GM18861 (cell line): Measurements from ENCODE around the gene UTP15.

Source experiments
- ATAC-seq: cut with Tn5 transposase; IDR thresholded peaks from one replicate; pipeline ENCODE4 v1.9.1; 2021; ENCODE audit not compliant: unreplicated experiment

The UTP15 gene

DNA sequence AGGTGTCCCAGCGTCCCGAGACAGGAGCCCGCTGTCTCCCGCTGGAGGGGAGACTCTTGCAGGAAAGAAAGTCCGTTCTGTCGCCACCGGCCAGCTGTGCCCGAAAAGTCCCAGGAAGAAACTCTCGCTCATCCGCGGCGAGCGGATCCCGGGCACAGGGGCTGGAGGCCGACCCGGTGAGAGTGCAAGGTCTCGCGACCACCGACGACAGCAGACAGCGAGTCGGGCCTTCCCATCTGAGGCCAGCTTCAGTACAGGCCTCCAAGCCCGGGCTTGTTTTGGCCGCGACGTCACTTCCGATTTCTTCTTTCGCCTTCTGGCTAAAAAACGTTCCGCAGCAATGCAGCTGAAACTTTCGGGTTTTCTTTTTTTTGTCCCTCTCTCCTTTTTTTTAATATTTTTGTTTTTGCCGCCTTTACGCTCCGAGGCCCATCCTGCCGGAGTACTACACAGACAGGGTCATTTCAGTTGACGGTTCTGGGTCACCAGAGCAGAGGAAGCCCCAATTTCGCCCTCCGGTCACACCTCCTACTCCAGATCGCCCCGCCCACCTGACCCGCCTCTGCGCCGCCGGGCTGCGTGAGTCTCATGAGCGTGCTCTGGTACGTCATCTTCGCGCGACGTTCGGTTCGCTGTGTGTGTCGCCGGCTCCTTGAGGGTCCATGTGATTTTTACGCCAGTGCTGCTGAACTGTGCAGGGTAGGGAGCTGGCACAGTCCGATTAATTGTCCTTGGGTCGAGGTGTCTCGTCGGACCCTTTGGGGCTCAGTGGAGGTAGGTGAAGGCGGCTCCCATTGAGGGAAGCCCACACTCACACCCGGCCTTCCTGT, at the start of gene UTP15, which contains the start of gene ANKRA2:
Gene UTP15 (plus strand): TSS at position 605 of the 830 bp plus-strand sequence. CDS start 1,602 bp downstream, outside the sequence.
Gene ANKRA2 (minus strand): TSS at position 501 of the 830 bp plus-strand sequence. CDS start 2,758 bp downstream, outside the sequence.
- ATAC-seq: peak; percentile 92

GRCh38 chr5:73519531-73520283, 45.8 kb upstream of the UTP15 start:
- ATAC-seq: peak; percentile 97

DNA sequence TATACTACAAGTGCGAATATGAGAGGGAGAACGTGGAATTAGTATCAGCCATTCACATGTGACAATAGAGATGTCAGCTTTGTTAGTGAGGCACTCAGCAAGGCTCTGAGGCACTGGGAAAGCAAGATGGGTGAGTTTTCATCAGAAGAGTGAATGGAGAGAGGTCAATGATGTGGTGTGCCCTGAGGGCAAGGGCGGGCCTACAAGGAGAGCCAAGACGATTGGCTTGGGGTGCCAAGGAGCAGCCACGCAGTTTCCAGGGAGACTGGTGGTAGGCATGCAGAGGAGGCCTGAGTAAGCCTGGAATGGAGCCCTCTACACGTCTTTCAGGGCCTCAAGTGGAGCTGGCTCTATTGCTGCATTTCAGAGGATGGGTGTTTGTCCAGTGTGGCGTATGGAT, 42.6 kb upstream of the UTP15 start:
- no peak for ATAC-seq

DNA sequence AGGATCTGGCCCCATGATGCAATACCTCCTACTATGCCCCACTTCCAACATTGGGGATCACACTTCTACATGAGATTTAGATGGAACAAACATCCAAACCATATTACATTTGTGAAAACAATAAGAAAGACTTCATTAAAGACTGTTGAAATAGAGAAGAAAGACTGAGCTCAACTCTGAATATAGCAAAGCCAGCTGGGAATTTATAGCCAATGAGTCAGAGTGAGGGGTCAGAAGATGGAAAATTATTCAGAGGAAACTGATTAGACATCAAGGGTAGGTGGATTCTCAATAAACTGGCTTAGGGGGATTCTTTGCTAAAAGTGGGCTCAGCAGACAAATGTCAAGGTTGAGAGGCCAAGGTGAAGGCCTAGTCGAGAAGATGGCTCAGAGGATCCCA, 41.7 kb upstream of the UTP15 start:
- ATAC-seq: no peak

DNA sequence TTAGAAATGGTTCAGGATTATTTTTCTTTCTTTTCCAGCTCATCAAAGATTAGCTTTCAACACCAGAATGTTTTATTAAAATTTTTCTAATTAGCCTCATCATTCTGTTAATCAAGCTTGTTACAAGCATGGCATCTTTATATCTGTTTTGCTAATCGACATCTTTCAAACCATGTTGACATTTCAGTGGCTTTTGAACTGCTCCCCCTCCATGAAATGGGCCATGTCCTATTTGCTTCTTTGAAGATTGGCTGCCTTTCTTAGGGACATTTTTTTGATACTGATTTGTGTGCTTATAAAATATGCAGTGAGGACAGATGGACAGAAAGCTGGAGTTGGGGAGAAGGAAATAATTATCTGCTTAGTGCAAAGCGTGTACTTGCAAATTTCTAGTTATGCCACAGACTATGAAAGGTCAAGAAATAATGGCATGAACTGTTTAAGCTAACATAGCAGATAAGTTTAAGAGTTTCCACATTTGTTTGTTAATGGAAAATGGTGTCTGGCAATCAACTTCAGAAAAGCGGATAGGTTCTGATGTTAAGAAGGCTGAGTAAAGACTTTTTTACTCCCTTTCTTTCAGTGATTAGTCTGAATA, 39.8 kb upstream of the UTP15 start:
- ATAC-seq: no peak

GRCh38 chr5:73528248-73528647, 37.3 kb upstream of the UTP15 start:
- no peak for ATAC-seq

- no peak for ATAC-seq
Measured at GRCh38 chr5:73529081-73529480, 36.5 kb upstream of the UTP15 start.

- ATAC-seq: no peak
Measured at GRCh38 chr5:73531356-73531755, 34.2 kb upstream of the UTP15 start.

DNA sequence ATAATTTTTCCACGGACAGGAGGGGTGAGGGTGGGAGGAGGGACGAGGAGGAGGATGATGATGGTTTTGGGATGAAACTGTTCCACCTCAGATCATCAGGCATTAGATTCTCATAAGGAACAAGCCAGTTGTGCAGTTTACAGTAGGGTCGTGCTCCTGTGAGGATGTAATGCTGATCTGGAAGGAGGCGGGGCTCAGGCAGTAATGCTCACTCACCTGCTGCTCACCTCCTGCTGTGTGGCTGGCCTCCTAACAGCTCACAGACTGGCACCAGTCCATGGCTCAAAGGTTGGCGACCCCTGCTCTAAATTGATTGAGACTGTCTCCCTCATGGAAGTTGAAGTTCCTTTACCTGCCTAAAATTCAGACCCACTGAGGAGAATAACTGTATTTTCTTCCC, 33.3 kb upstream of the UTP15 start:
- ATAC-seq: no peak

DNA sequence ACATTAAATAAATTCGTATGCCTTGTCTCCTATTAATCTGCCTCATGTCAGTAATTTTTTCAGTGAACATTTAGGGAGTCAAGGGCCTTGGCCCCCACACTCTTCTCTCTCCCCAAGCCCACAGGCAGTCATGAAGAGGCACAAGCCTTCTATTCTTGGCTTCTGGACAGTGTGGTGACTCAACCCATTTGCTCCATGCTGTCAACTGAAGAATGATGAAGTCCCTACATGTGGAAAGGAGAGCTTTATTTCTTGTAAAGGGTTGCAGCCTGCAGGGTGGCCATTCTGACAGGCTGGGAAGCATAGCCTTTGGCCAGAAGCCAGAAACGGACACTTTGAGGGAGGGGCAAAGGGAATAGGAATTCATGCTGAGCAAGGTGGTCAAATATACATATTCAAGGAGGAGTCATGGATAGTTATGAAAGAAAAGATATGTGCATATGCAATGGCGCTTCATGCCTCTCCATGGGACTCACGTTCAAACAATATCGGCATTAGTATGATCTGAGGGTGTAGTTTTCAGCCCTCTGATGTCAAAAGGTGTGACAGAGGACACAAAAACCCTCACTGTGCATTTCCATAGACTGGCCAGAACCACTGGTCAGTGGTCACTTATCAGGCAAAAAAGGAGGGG, 31.4 kb upstream of the UTP15 start:
- ATAC-seq: no peak

- ATAC-seq: no peak
Measured at GRCh38 chr5:73534971-73535370, 30.6 kb upstream of the UTP15 start.

DNA sequence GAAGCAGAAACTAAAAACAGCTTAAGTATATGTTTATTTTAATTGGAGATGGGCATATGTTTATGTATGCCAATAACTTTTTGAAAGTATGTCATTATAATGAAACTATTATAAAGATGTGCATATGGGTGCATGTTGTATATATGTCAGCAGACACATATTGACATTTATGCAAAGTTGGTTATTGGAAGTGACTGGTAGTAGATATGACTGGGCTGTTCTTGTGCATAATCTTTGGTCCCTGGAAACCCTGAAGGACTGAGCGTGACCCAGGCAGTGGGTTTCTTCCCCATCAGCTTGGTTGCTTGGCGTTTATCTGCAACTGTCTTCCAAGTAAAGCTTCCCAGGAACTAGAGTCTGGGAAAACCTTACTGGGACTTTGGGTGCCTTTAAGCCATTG, 25.8 kb upstream of the UTP15 start:
- no peak for ATAC-seq

GRCh38 chr5:73540192-73540591, 25.4 kb upstream of the UTP15 start:
- ATAC-seq: no peak

- no peak for ATAC-seq
Measured at GRCh38 chr5:73542020-73542419, 23.5 kb upstream of the UTP15 start.

GRCh38 chr5:73544429-73545402, 20.8 kb upstream of the UTP15 start:
- ATAC-seq: no peak

DNA sequence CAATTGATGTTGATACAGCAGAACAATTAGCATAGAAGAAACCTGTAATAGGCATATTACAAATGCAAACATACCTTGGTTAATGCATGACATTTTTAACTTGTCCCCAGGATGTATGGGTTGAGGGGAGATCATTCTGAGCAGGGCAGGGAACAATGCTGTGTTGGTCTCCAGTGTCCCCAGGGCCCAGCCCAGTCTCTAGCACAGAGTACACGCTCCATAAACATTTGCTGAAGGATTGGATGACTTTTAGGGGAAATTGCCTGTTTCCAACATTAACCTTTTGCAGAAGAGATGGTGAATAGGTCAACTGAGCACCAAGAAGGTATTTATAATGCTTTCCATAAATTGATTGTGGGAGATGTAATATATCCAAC, 20.2 kb upstream of the UTP15 start:
- ATAC-seq: no peak

- no peak for ATAC-seq
Measured at GRCh38 chr5:73550016-73550415, 15.5 kb upstream of the UTP15 start.

- no peak for ATAC-seq
Measured at GRCh38 chr5:73552642-73553041, 12.9 kb upstream of the UTP15 start.

GRCh38 chr5:73558950-73559349, 6.6 kb upstream of the UTP15 start:
- ATAC-seq: no peak

DNA sequence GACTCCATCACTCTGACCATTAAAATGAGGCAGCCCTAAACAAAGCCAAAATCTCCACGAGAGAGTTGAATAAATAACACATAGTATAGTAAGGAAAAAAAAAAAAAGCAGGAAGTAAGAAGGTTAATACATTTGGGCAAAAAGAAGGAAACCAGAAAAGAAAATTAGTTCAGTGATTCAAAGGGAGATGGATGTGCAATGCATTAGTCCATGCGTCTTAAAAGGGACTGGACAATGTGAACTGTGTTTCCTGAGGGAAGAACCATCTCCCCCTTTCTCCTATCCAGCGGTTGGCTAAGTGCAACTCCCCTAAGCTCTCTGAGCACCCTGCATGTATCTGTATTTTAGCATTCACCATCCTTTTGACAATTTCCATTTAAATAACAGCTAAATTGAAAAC, 1.5 kb upstream of the UTP15 start:
- no peak for ATAC-seq
